Stimulated activated CD8-positive, alpha-beta memory T cell treated with anti-CD3 and anti-CD28 coated beads, Interleukin-15, amount 100 ng/mL, for 4 hours (primary cell): ENCODE results near the gene NHLRC4.

Experiments
- DNase-seq, 2 donors: peaks; one replicate each; pipeline ENCODE4 v3.0.0-alpha.2; 2020; ENCODE audit warnings: low read depth in 2 of 2

The NHLRC4 gene

GRCh38 chr16:565419-566330, 1.1 kb upstream of the NHLRC4 start:
- no peak for DNase-seq

GRCh38 chr16:567373-568256, 810 bp downstream of the NHLRC4 start:
- DNase-seq, result no peak

GRCh38 chr16:568401-569258, 1.8 kb downstream of the NHLRC4 start:
- no peak for DNase-seq

GRCh38 chr16:569445-570254, 2.8 kb downstream of the NHLRC4 start, which contains the start of gene PIGQ:
Gene PIGQ (plus strand): TSS chr16:569968. CDS start chr16:574075, 4,107 bp downstream.
- DNase-seq, result peak in 1 of 2 donors; percentile 50

- no peak for DNase-seq
Observed at GRCh38 chr16:572865-573650, 6.3 kb downstream of the NHLRC4 start.

GRCh38 chr16:574021-574760, 7.4 kb downstream of the NHLRC4 start:
- DNase-seq, result no peak

GRCh38 chr16:575354-576196, 8.8 kb downstream of the NHLRC4 start:
- DNase-seq, result no peak

GRCh38 chr16:576197-576822, 9.5 kb downstream of the NHLRC4 start:
- DNase-seq, result no peak

- no peak for DNase-seq
Observed at GRCh38 chr16:576823-577201, 10.0 kb downstream of the NHLRC4 start.

- no peak for DNase-seq
Observed at GRCh38 chr16:577796-578195, 11.0 kb downstream of the NHLRC4 start.

GRCh38 chr16:578232-578869, 11.5 kb downstream of the NHLRC4 start:
- DNase-seq, result no peak

- DNase-seq, result peak in 1 of 2 donors; percentile 19
Observed at GRCh38 chr16:578870-579405, 12.1 kb downstream of the NHLRC4 start.

- no peak for DNase-seq
Observed at GRCh38 chr16:580141-580945, 13.5 kb downstream of the NHLRC4 start.

GRCh38 chr16:580946-581498, 14.2 kb downstream of the NHLRC4 start:
- no peak for DNase-seq

GRCh38 chr16:582218-582613, 15.4 kb downstream of the NHLRC4 start:
- no peak for DNase-seq
